Measurements from ENCODE around the gene NGDN.

NGDN gene

DNA sequence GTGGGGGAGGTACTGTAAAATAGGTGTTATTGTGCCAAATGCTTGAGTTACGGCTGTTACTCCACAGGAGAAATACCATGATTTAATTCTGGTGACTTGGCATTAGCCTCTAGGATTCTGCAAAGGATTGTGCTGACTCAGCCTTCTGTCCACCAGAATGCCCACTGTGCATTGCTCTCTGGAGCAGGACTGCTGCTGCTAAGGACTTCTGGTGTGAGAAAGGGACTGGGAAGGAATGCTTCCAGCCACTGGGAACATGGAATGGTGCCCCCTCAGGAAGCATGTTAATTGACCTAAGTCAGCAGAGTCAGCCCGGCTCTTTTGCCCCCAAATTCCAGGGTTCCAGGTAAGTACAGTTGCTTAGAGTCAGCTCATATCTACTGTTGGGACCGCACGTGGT, 49.2 kb downstream of the NGDN start:
- Mint-ChIP-seq H3K4me1 (no peaks in the 10 kb centered on the region), H3K9me3 (no peaks in the 10 kb centered on the region), H3K27me3 (ENCODE audit: low read depth) (no peaks in the 10 kb centered on the region), H3K36me3 (ENCODE audit: low read depth) (peaks cover 9% of the 10 kb centered on the region), H3K4me3 (no peak overlapping the region), H3K27ac (peak overlapping the region; percentile 37 to 65 (median 43))
- TF ChIP-seq, protein P1, sequence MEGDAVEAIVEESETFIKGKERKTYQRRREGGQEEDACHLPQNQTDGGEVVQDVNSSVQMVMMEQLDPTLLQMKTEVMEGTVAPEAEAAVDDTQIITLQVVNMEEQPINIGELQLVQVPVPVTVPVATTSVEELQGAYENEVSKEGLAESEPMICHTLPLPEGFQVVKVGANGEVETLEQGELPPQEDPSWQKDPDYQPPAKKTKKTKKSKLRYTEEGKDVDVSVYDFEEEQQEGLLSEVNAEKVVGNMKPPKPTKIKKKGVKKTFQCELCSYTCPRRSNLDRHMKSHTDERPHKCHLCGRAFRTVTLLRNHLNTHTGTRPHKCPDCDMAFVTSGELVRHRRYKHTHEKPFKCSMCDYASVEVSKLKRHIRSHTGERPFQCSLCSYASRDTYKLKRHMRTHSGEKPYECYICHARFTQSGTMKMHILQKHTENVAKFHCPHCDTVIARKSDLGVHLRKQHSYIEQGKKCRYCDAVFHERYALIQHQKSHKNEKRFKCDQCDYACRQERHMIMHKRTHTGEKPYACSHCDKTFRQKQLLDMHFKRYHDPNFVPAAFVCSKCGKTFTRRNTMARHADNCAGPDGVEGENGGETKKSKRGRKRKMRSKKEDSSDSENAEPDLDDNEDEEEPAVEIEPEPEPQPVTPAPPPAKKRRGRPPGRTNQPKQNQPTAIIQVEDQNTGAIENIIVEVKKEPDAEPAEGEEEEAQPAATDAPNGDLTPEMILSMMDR (IDR thresholded peaks at IDR 0.05; ENCODE audit: unreplicated experiment in 3 of 3) = no peak

GRCh38 chr14:23520899-23521533, 51.5 kb downstream of the NGDN start:
- Mint-ChIP-seq H3K4me1 (no peaks in the 10 kb centered on the region), H3K4me3 (no peak overlapping the region), H3K27ac (no peak overlapping the region), H3K36me3 (ENCODE audit: low read depth) (peaks cover 2% of the 10 kb centered on the region), H3K9me3 (no peaks in the 10 kb centered on the region), H3K27me3 (ENCODE audit: low read depth) (no peaks in the 10 kb centered on the region)
- TF ChIP-seq, protein P1 (IDR thresholded peaks at IDR 0.05; ENCODE audit: unreplicated experiment in 3 of 3) = no peak

GRCh38 chr14:23521785-23522640, 52.5 kb downstream of the NGDN start:
- Mint-ChIP-seq H3K27ac (no peak overlapping the region), H3K27me3 (ENCODE audit: low read depth) (no peaks in the 10 kb centered on the region), H3K4me1 (no peaks in the 10 kb centered on the region), H3K36me3 (ENCODE audit: low read depth) (peaks cover 6% of the 10 kb centered on the region), H3K4me3 (no peak overlapping the region), H3K9me3 (no peaks in the 10 kb centered on the region)
- TF ChIP-seq, protein P1 (IDR thresholded peaks at IDR 0.05; ENCODE audit: unreplicated experiment in 3 of 3) = no peak

GRCh38 chr14:23522643-23523198, 53.2 kb downstream of the NGDN start:
- no peaks in the 10 kb centered on the region for H3K4me1 Mint-ChIP-seq
- TF ChIP-seq, protein P1 (IDR thresholded peaks at IDR 0.05; ENCODE audit: unreplicated experiment in 3 of 3) = no peak
- no peak overlapping the region for H3K4me3 Mint-ChIP-seq
- peaks cover 10% of the 10 kb centered on the region for H3K36me3 Mint-ChIP-seq (ENCODE audit: low read depth)
- no peaks in the 10 kb centered on the region for H3K27me3 Mint-ChIP-seq (ENCODE audit: low read depth)
- H3K27ac Mint-ChIP-seq = no peak overlapping the region
- H3K9me3 Mint-ChIP-seq = no peaks in the 10 kb centered on the region

GRCh38 chr14:23523229-23524016, 53.9 kb downstream of the NGDN start:
- TF ChIP-seq, protein P1 (IDR thresholded peaks at IDR 0.05; ENCODE audit: unreplicated experiment in 3 of 3) = no peak

More at GRCh38 chr14:23523229-23524016, 53.9 kb downstream of the NGDN start:
- Mint-ChIP-seq H3K27ac (no peak overlapping the region), H3K36me3 (ENCODE audit: low read depth) (peaks cover 14% of the 10 kb centered on the region), H3K27me3 (ENCODE audit: low read depth) (no peaks in the 10 kb centered on the region), H3K4me3 (no peak overlapping the region), H3K9me3 (no peaks in the 10 kb centered on the region), H3K4me1 (no peaks in the 10 kb centered on the region)
